GM21528 (cell line): ENCODE measurements around the gene SPP2.

Experiments used
- ATAC-seq: cut with Tn5 transposase; IDR thresholded peaks from one replicate; pipeline ENCODE4 v1.9.1; 2021; ENCODE audit warnings: mild to moderate bottlenecking, moderate library complexity; ENCODE audit not compliant: unreplicated experiment, low FRiP score

SPP2 gene

GRCh38 chr2:234050455-234051135 is at the start of gene SPP2:
TSS of gene SPP2 (plus strand) at chr2:234050702. CDS start at chr2:234050787, 85 bp downstream.
- no peak for ATAC-seq

GRCh38 chr2:234001380-234002160 is 48.9 kb upstream of the SPP2 start:
- no peak for ATAC-seq

GRCh38 chr2:234002281-234002680 is 48.2 kb upstream of the SPP2 start:
- ATAC-seq: no peak

GRCh38 chr2:234003972-234004617 is 46.4 kb upstream of the SPP2 start:
- ATAC-seq: no peak

GRCh38 chr2:234005126-234005525 is 45.4 kb upstream of the SPP2 start:
- no peak for ATAC-seq

- ATAC-seq: no peak
Observed at GRCh38 chr2:234006501-234006900, 44.0 kb upstream of the SPP2 start.

- ATAC-seq: no peak
Observed at GRCh38 chr2:234014427-234014826, 36.1 kb upstream of the SPP2 start.

- no peak for ATAC-seq
Observed at GRCh38 chr2:234015861-234016260, 34.6 kb upstream of the SPP2 start.

GRCh38 chr2:234019896-234020295 is 30.6 kb upstream of the SPP2 start:
- ATAC-seq: no peak

- no peak for ATAC-seq
Observed at GRCh38 chr2:234020332-234020731, 30.2 kb upstream of the SPP2 start.

- no peak for ATAC-seq
Observed at GRCh38 chr2:234022424-234022823, 28.1 kb upstream of the SPP2 start.

GRCh38 chr2:234024304-234024703 is 26.2 kb upstream of the SPP2 start:
- no peak for ATAC-seq

GRCh38 chr2:234025466-234025865 is 25.0 kb upstream of the SPP2 start:
- ATAC-seq: no peak

- ATAC-seq: no peak
Observed at GRCh38 chr2:234025891-234026401, 24.6 kb upstream of the SPP2 start.

GRCh38 chr2:234026693-234027254 is 23.7 kb upstream of the SPP2 start:
- no peak for ATAC-seq

- no peak for ATAC-seq
Observed at GRCh38 chr2:234027641-234028040, 22.9 kb upstream of the SPP2 start.

- ATAC-seq: no peak
Observed at GRCh38 chr2:234029150-234029733, 21.3 kb upstream of the SPP2 start.

- ATAC-seq: no peak
Observed at GRCh38 chr2:234031207-234031606, 19.3 kb upstream of the SPP2 start.

GRCh38 chr2:234032279-234032856 is 18.1 kb upstream of the SPP2 start:
- ATAC-seq: no peak

GRCh38 chr2:234033174-234033573 is 17.3 kb upstream of the SPP2 start:
- ATAC-seq: no peak
